Small intestine (tissue), 7 donors: ENCODE measurements around the gene MFSD6. TPM values are rescaled to one million over a fixed set of nuclear protein-coding genes. Genes with fewer than 3 reads are reported as not detected.

ENCODE experiments used
- DNase-seq, 2 donors: peaks; one replicate each; pipeline versions ENCODE4 v3.0.0 to v3.0.0-alpha.2; 2013
- FAIRE-seq: peaks from 2 replicates; lab custom pipeline; 2012; peaks lifted over from hg19 to GRCh38; lab: Jason Lieb, UNC
- H3K27ac ChIP-seq, 3 donors: one replicate each; pipeline ENCODE4 v1.5.1; 2013; ENCODE audit warnings: low read length in 2 of 3, mild to moderate bottlenecking in 2 of 3, control low read depth in 1 of 3, inconsistent platforms in 1 of 3, low read depth in 1 of 3, moderate library complexity in 1 of 3
- H3K27me3 ChIP-seq, 3 donors: one replicate each; pipeline ENCODE4 v1.6.1; 2013; ENCODE audit warnings: low read length in 3 of 3, inconsistent platforms in 1 of 3; ENCODE audit not compliant: control insufficient read depth in 3 of 3, insufficient read depth in 3 of 3
- H3K36me3 ChIP-seq, 3 donors: one replicate each; pipeline ENCODE4 v1.6.1; 2013; ENCODE audit warnings: low read length in 3 of 3, inconsistent platforms in 1 of 3, low read depth in 1 of 3, mild to moderate bottlenecking in 1 of 3, moderate library complexity in 1 of 3; ENCODE audit not compliant: control insufficient read depth in 3 of 3, insufficient read depth in 2 of 3
- H3K4me1 ChIP-seq, 3 donors: one replicate each; pipeline ENCODE4 v1.6.1; 2013; ENCODE audit warnings: low read length in 2 of 3, inconsistent platforms in 1 of 3, low read depth in 1 of 3, mild to moderate bottlenecking in 1 of 3, moderate library complexity in 1 of 3; ENCODE audit not compliant: control insufficient read depth in 3 of 3, insufficient read depth in 2 of 3
- H3K4me3 ChIP-seq, 3 donors: one replicate each; pipeline ENCODE4 v1.5.1; 2013; ENCODE audit warnings: low read length in 3 of 3, control low read depth in 1 of 3, inconsistent platforms in 1 of 3, low read depth in 1 of 3, mild to moderate bottlenecking in 1 of 3, moderate library complexity in 1 of 3
- H3K9me3 ChIP-seq, 2 donors: one replicate each; pipeline ENCODE4 v1.6.1; 2013; ENCODE audit warnings: low read depth in 1 of 2, low read length in 1 of 2; ENCODE audit not compliant: control insufficient read depth in 2 of 2, insufficient read depth in 1 of 2
- WGBS, 3 donors: extraction: QIAGEN DNeasy Blood & Tissue Kit; methylation state at CpG; one replicate each; pipeline ENCODE4 v1.1.7; 2013; 5-methylcytosine and 5-hydroxymethylcytosine counted together
- polyA plus RNA-seq, 4 donors: library from polyadenylated mRNA; stranded (reverse) in 3 of 4; unstranded in 1 of 4; fragments of 200-250 nt in 3 of 4; fragments of 120-200 nt in 1 of 4; gene quantifications; one replicate each; pipeline versions ENCODE4 v1.2.1 to v1.2.3, GENCODE V29; 2013
- donor health status: healthy with polysubstance abuse.
- donor health status: control.
- donor health status: control.
- donor health status: Bipolar disorder and iron deficiency.
- donor health status: healthy.

Gene MFSD6
- polyA plus RNA-seq, 4 donors, result 5.9 to 24.4 (median 15.1) TPM

DNA sequence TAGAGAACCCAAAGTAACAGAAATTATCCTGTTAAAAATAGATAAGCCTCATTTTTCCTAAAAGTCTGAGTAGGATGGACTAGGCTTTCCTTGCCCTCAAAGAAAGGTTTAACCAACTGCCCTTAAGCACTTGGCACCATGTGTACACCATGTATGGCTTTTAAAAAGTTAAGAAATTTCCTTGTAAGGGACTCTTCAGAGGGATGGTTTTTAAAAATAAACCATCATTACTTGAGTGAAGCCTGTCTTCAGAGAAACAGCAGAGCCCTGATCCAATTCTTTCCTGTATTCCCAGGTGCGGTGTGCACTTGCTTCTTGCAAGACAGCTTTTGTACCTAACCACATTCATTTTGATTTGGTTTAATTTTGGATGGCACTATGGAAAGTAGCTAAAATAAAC is 127.4 kb downstream of the MFSD6 start:
- H3K27ac ChIP-seq, result peak overlapping the region in 1 of 3 donors; percentile 21
- no peak for FAIRE-seq

GRCh38 chr2:190537765-190538164 is 129.6 kb downstream of the MFSD6 start:
- DNase-seq (no peak), FAIRE-seq (no peak)
- Histone ChIP-seq H3K9me3 (peaks cover 0 to 21% of the 10 kb centered on the region in 2 donors), H3K27ac (no peak overlapping the region), H3K4me3 (no peak overlapping the region), H3K27me3 (no peaks in the 10 kb centered on the region), H3K36me3 (peaks cover 0 to 2% (median 0%) of the 10 kb centered on the region in 3 donors), H3K4me1 (peaks cover 0 to 4% (median 0%) of the 10 kb centered on the region in 3 donors)
- 89 to 94% (median 93%) methylated on average over 1 of the region's 1 CpG for WGBS, 3 donors

More for the DNA sequence above, 127.4 kb downstream of the MFSD6 start:
- peaks cover 0 to 2% (median 0%) of the 10 kb centered on the region in 3 donors for H3K36me3 ChIP-seq
- peaks cover 0 to 7% (median 0%) of the 10 kb centered on the region in 3 donors for H3K4me1 ChIP-seq
- WGBS, 3 donors, result 26 to 61% (median 45%) methylated on average over 1 of the region's 1 CpG
- peak; percentile 24 to 34 for DNase-seq
- H3K27me3 ChIP-seq, result no peaks in the 10 kb centered on the region
- H3K4me3 ChIP-seq, result peak overlapping the region in 1 of 3 donors; percentile 72
- H3K9me3 ChIP-seq, result peaks cover 0 to 16% of the 10 kb centered on the region in 2 donors

DNA sequence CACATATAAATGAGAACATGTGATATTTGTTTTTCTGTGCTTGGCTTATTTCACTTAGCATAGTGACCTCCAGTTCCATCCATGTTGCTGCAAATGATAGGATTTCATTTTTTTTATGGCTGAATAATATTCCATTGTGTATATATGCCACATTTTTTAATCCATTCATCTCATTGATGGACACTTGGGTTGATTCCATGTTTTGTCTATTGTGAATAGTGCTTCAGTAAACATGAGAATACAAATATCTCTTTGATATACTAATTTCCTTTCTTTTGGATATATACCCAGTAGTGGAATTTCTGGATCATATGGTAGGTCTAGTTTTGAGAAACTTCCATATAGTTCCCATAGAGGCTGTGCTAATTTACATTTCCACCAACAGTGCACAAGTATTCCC is 130.0 kb downstream of the MFSD6 start:
- peaks cover 0 to 24% of the 10 kb centered on the region in 2 donors for H3K9me3 ChIP-seq
- no peaks in the 10 kb centered on the region for H3K27me3 ChIP-seq
- DNase-seq (no peak), FAIRE-seq (no peak)
- H3K36me3 ChIP-seq, result peaks cover 0 to 2% (median 0%) of the 10 kb centered on the region in 3 donors
- peaks cover 0 to 4% (median 0%) of the 10 kb centered on the region in 3 donors for H3K4me1 ChIP-seq
- no peak overlapping the region for H3K27ac ChIP-seq
- H3K4me3 ChIP-seq, result no peak overlapping the region

DNA sequence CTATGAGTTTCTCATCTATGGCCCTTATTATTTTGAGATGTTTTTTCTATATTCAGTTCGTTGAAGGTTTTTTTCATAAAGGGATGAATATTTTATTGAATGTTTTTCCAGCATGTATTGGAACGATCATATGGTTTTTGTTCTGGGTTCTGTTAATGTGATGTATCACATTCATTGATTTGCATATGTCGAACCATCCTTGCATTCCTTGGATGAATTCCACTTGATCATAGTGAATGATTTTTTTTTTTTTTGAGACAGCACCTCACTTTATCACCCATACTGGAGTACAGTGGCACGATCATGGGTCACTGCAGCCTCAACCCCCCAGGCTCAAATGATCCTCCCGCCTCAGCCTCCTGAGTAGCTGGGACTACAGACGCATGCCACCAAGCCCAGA is 131.9 kb downstream of the MFSD6 start:
- no peak for DNase-seq
- H3K36me3 ChIP-seq, result peaks cover 0 to 2% (median 0%) of the 10 kb centered on the region in 3 donors
- no peaks in the 10 kb centered on the region for H3K27me3 ChIP-seq
- H3K4me3 ChIP-seq, result no peak overlapping the region
- peaks cover 0 to 26% of the 10 kb centered on the region in 2 donors for H3K9me3 ChIP-seq
- WGBS, 3 donors, result 98% methylated on average over 6 of the region's 6 CpGs
- H3K27ac ChIP-seq, result no peak overlapping the region
- H3K4me1 ChIP-seq, result no peaks in the 10 kb centered on the region
- FAIRE-seq, result no peak

GRCh38 chr2:190545093-190545492 is 136.9 kb downstream of the MFSD6 start:
- H3K27me3 ChIP-seq, result no peaks in the 10 kb centered on the region
- H3K36me3 ChIP-seq, result no peaks in the 10 kb centered on the region
- no peaks in the 10 kb centered on the region for H3K4me1 ChIP-seq
- no peak overlapping the region for H3K27ac ChIP-seq
- peaks cover 0 to 16% of the 10 kb centered on the region in 2 donors for H3K9me3 ChIP-seq
- 64 to 81% (median 79%) methylated on average over 3 of the region's 3 CpGs for WGBS, 3 donors
- DNase-seq (no peak), FAIRE-seq (no peak)
- H3K4me3 ChIP-seq, result no peak overlapping the region

- H3K4me3 ChIP-seq, result no peak overlapping the region
- 70 to 88% (median 87%) methylated on average over 5 of the region's 5 CpGs for WGBS, 3 donors
- no peaks in the 10 kb centered on the region for H3K27me3 ChIP-seq
- no peaks in the 10 kb centered on the region for H3K36me3 ChIP-seq
- FAIRE-seq (no peak), DNase-seq (no peak)
- H3K9me3 ChIP-seq, result peaks cover 0 to 10% of the 10 kb centered on the region in 2 donors
- H3K4me1 ChIP-seq, result no peaks in the 10 kb centered on the region
- no peak overlapping the region for H3K27ac ChIP-seq
Measured at GRCh38 chr2:190545555-190546385, 137.6 kb downstream of the MFSD6 start.

DNA sequence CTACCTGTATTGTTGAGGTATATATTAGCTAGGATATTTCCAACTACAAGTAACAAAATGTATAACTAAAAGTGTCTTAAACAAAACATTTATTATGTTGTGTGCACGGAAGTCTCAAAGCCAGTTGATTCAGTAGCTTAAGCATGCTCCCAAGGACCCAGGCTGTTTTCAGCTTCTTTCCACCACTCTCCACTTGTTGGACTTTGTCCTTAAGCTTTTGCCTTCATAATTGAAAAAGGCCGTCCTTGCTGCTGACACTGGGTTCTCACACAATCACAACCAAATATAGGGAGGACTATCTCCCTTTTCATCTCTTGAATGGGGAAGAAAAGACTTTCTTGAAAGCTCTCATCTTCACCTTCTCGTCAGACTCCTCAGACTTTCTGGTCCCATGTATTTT is 138.6 kb downstream of the MFSD6 start:
- H3K27ac ChIP-seq, result no peak overlapping the region
- no peak overlapping the region for H3K4me3 ChIP-seq
- no peaks in the 10 kb centered on the region for H3K27me3 ChIP-seq
- H3K36me3 ChIP-seq, result no peaks in the 10 kb centered on the region
- WGBS, 3 donors, result 74 to 78% (median 76%) methylated on average over 3 of the region's 3 CpGs
- peaks cover 0 to 10% of the 10 kb centered on the region in 2 donors for H3K9me3 ChIP-seq
- DNase-seq (no peak), FAIRE-seq (no peak)
- no peaks in the 10 kb centered on the region for H3K4me1 ChIP-seq

DNA sequence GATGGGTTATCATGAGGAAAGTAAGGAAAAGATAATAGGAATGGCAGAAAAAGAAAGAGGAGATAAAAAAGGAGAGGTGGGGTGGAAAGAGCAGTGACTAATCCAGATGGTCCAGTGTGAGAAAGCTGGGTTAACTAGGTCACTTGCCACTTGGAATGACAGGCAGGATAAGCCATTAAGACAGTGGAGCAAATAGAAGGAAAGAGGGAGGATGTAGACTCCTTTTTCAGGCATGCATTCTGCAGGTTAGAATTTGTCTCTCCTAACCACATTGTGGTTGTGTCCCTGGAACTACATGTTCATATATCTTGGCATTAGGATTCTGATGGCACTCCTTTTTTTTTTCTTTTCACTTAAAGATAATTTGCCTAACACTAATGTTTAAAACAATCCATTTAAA is 139.7 kb downstream of the MFSD6 start:
- no peak overlapping the region for H3K27ac ChIP-seq
- DNase-seq, result no peak
- no peak overlapping the region for H3K4me3 ChIP-seq
- H3K9me3 ChIP-seq, result peaks cover 0 to 6% of the 10 kb centered on the region in 2 donors
- H3K36me3 ChIP-seq, result no peaks in the 10 kb centered on the region
- H3K27me3 ChIP-seq, result no peaks in the 10 kb centered on the region
- no peaks in the 10 kb centered on the region for H3K4me1 ChIP-seq
- no peak for FAIRE-seq
